IPS-18c (cell line): ENCODE data around the gene OVOL3.
A peak's percentile ranks its signal among the peaks of the same experiment; 100 is the strongest.

Experiments
- H3K4me3 ChIP-seq: 2 replicates; pipeline ENCODE4 v1.7.0; 2013; ENCODE audit warnings: low read depth, mild to moderate bottlenecking, low read length, moderate library complexity; ENCODE audit not compliant: insufficient read depth
- H3K9me3 ChIP-seq: one replicate; pipeline ENCODE4 v1.6.1; 2013; ENCODE audit warnings: mild to moderate bottlenecking, low read length, moderate library complexity; ENCODE audit not compliant: control insufficient read depth, insufficient read depth

Gene OVOL3

DNA sequence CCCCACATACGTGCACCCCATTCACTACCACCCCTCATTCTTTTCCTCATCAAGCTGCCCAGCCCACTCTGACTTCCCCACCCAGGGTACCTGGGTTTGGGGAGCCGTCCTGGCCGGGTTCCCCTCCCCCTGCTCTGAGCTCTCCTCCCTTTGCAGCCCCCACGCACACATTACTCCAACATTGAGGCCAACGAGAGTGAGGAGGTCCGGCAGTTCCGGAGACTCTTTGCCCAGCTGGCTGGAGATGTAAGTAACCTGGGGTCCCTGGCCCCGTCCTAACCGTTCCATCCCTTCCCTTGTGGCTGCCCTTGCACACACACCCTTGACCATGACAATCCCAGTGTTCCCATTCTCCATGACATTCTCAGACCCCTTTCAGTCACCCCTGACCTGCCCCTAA lies 31.6 kb downstream of the OVOL3 start:
- H3K4me3 ChIP-seq, result no peak overlapping the region
- H3K9me3 ChIP-seq, result peaks cover 4% of the 10 kb centered on the region

DNA sequence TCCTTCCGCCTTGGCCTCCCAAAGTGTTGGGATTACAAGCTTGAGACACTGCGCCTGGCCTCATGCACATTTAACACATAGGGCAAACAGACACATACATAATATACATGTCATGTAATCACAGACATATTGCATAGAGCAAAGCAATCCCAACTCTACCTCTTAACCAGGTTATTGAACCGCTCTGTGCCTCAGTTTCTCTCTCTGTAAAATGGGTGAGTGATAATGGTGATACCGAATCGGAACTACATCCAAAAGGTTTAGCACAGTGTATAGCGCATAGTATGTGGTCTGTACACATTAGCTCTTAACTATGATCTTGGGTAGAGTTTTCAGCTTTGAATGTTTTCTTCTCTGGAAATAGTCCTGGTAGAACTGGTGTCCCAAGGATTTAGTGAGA lies 33.7 kb downstream of the OVOL3 start:
- Histone ChIP-seq H3K4me3 (no peak overlapping the region), H3K9me3 (peaks cover 4% of the 10 kb centered on the region)

DNA sequence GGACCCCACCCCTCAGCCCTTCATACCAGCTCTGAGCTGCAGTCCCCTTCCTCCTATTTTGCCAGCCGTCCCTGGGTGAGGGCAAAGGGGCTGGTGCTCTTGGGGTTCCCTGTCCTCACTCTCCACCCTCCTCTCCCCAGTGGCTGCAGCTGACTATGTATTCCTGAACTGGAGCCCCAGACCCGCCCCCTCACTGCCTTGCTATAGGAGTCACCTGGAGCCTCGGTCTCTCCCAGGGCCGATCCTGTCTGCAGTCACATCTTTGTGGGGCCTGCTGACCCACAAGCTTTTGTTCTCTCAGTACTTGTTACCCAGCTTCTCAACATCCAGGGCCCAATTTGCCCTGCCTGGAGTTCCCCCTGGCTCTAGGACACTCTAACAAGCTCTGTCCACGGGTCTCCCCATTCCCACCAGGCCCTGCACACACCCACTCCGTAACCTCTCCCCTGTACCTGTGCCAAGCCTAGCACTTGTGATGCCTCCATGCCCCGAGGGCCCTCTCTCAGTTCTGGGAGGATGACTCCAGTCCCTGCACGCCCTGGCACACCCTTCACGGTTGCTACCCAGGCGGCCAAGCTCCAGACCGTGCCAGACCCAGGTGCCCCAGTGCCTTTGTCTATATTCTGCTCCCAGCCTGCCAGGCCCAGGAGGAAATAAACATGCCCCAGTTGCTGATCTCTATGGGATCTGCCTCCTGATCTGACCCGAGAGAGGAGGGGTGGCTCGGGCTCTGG lies 38.9 kb downstream of the OVOL3 start:
- H3K4me3 ChIP-seq, result no peak overlapping the region

DNA sequence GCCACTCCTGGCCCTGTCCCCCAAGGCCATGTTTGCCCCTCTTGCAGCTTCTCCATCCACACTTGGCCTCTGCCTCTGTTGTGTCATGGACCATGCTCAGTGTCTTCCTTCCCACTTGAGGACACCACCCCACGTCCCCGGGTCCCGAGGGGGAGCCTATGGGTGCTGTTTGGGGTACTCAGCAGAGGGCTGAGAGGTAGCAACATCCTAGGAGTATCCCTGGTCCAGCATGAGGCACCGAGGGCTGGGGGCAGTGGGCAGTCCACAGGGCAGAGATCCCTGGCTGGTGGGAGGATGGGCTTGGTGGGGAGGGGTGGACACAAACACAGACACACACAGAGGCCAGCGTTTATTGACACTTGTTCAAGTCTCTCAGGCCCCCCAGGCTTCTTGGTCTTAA lies 39.6 kb downstream of the OVOL3 start:
- no peak overlapping the region; the same call in 1 of the 2 replicates for H3K4me3 ChIP-seq

More for the DNA sequence above, 38.9 kb downstream of the OVOL3 start:
- H3K9me3 ChIP-seq, result no peaks in the 10 kb centered on the region

DNA sequence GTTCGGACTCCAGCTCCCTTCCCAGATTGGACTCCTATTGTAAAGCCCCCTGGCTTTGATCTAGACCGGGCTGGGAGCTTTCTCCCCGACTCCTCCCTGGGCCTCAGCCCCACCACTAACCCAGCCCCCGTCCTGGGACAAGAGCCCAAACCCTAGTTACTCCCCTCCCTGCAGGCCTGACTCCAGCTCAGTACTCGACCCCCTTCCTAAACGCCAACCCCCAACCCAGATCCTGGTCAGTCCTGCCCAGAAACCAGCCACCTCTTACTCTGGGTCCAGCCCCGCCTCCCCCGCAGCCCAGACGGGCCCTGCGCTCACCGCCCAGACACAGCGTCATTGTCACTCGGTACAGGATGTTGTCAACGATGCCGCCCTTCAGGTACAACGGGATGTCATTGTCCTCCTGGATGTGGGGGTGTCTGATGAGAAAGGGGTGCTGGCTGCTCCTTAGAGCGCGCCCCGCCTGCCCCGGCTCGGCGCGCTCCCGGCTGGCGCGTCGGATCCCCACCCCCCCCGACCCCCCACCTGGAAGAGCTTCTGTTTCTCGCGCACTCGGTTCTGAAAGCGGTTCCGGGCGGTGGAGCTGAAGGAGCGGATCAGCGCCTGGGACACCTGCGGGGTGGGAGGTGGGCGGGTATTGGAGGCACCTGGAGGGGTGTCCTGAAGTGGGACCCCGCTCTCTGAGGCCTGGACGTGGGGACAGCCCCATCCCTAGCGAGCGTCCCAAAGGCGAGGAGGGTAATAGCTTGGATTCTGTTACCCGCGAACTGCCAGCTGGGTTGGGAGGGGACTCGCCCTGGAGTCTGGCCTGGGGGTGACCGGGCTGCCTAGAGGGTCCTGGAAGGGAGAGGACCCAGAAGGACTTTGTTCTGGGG lies 40.4 kb downstream of the OVOL3 start:
- Histone ChIP-seq H3K4me3 (peak overlapping the region; percentile 6; the same call in 1 of the 2 replicates), H3K9me3 (no peaks in the 10 kb centered on the region)

More for the DNA sequence above, 39.6 kb downstream of the OVOL3 start:
- no peaks in the 10 kb centered on the region for H3K9me3 ChIP-seq

DNA sequence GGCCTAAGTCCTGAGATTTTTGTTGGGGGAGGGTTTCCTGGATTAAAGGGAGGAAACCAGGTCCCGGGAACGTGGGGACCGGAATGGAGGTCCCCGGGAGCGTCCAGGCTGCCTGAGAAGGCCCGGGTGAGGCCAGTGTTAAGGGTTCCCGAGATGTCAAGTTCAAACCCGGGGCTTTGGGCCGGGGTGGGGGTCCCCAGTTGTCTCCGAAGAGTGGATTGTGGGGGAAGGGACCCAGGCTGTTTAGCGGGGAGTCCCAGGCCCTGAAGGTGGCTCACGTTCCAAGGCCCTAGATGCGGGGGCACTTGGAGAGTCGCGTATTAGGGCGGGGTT lies 41.0 kb downstream of the OVOL3 start:
- H3K4me3 ChIP-seq, result peak overlapping the region; percentile 6; the same call in 1 of the 2 replicates
- H3K9me3 ChIP-seq, result no peaks in the 10 kb centered on the region

DNA sequence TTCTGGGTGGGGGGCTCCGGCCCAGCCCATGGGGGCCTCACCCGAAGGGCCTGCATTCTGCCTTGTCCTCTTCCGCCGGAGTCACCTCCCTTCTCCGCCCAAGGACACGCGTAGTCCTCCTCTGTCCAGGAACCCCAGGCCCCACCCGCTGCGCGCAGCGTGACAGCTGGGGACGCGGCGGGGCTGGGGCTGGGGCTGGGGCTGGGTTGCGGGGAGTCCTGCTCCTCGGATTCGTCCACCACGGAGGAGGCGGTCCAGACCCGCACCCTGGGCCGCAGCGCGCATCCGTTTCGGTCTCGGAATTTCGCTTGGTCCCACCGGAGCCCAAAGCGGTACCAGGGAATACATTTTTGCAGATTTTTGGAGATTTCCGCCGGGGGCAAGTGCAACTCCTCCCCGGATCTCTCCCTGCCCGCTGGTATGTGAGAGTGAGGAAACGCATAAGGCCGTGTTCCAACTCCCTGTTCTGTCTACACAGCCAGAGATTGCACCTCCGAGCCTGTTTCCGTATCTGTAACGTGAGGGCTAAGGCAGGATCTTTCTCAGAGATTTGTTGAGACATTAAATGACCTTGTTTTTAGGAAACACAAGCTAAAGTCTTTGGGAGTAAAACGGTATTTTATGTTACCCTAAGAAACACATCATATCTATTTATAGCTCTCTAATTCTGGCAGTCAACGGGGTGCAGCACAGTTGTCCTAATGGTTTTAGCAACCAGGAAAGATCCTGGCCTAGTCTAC lies 41.6 kb downstream of the OVOL3 start, which contains the start of gene COX7A1:
COX7A1 (minus strand) TSS at position 96 of the 740 bp plus-strand sequence; CDS start at position 56, 40 bp downstream.
- Histone ChIP-seq H3K9me3 (no peaks in the 10 kb centered on the region), H3K4me3 (peak within 1 kb of the TSS; percentile 20; the same call in 1 of the 2 replicates)

DNA sequence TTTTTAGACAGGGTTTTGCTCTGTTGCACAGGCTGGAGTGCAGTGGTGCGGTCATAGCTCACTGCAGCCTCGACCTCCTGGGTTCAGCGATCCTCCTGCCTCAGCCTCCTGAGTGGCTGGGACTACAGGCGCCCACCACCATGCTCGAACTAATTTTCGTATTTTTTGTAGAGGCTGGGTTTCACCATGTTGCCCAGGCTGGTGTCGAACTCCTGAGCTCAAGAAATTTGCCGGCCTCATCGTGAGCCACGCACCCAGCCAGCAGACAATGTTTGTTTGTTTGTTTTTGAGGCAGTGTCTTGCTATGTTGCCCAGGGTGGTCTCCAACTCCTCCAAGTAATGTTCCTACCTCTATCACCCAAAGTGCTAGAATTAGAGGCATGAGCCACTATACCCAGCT lies 42.2 kb downstream of the OVOL3 start:
- Histone ChIP-seq H3K9me3 (no peaks in the 10 kb centered on the region), H3K4me3 (no peak overlapping the region)

DNA sequence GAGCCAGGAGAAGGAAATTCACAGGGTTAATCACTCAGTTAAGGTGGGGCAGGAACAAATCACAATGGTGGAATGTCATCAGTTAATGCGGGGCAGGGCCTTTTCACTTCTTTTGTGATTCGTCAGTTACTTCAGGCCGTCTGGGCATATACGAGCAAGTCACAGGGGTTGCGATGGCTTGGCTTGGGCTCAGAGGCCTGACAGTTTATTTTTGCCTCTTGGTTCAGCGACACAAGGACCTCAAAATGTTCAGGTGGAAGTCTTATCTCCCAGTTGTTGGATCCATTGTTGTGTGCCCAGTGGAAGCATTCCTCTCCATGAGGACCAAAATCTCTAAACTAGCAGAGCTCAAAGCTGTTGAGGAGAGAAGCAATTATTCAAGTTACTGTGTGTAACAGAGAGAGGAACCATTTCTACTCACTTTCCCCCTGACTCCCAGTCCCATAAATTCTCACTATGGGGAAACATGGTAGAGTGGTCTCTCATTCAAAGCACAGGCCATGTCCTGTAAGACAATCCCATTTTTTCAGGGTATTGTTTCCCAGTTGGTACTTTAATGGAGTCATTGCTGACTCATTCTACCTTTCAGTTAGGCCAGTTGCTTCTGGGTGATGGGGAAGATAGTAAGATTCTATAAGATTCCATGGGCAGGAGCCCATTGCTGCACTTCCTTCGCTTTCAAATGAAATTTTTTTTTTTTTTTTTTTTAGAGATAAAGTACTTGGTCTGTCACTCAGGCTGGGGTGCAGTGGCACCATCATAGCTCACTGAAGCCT lies 50.1 kb downstream of the OVOL3 start:
- Histone ChIP-seq H3K9me3 (no peaks in the 10 kb centered on the region), H3K4me3 (no peak overlapping the region)
